ENCODE data around the gene TBX21.
"Not testable (repeated sequence)": the region's sequence is repeated elsewhere in the genome, so short reads cannot be mapped to it uniquely, and the experiment has no call there.

The TBX21 gene

DNA sequence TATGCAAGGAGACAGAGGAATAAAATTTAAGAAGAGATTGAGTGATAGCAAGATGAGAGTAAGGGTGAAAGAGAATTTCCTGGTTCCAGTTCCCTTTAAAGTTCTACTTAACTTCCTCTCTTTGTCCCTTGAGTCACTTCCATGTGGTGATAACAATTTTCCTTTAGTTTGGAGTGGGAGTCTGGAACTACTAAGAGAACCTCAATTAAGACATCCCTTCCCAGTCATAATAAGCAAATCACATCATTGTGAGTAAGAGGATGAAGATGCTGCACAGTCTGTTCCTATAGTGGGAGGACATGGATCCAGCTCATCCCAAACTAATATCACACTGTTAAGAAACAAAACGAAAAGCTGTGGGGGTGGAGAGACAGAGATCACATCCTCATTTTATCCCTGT is 24.4 kb downstream of the TBX21 start:
- no peak overlapping the region for H3K4me3 ChIP-seq (ENCODE audit: low read depth, low read length)
- no peak for DNase-seq (ENCODE audit: low read depth)
- TF ChIP-seq, protein P1, sequence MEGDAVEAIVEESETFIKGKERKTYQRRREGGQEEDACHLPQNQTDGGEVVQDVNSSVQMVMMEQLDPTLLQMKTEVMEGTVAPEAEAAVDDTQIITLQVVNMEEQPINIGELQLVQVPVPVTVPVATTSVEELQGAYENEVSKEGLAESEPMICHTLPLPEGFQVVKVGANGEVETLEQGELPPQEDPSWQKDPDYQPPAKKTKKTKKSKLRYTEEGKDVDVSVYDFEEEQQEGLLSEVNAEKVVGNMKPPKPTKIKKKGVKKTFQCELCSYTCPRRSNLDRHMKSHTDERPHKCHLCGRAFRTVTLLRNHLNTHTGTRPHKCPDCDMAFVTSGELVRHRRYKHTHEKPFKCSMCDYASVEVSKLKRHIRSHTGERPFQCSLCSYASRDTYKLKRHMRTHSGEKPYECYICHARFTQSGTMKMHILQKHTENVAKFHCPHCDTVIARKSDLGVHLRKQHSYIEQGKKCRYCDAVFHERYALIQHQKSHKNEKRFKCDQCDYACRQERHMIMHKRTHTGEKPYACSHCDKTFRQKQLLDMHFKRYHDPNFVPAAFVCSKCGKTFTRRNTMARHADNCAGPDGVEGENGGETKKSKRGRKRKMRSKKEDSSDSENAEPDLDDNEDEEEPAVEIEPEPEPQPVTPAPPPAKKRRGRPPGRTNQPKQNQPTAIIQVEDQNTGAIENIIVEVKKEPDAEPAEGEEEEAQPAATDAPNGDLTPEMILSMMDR (IDR thresholded peaks at IDR 0.05; ENCODE audit: insufficient read depth, low read depth, low read length, missing control alignments): no peak

DNA sequence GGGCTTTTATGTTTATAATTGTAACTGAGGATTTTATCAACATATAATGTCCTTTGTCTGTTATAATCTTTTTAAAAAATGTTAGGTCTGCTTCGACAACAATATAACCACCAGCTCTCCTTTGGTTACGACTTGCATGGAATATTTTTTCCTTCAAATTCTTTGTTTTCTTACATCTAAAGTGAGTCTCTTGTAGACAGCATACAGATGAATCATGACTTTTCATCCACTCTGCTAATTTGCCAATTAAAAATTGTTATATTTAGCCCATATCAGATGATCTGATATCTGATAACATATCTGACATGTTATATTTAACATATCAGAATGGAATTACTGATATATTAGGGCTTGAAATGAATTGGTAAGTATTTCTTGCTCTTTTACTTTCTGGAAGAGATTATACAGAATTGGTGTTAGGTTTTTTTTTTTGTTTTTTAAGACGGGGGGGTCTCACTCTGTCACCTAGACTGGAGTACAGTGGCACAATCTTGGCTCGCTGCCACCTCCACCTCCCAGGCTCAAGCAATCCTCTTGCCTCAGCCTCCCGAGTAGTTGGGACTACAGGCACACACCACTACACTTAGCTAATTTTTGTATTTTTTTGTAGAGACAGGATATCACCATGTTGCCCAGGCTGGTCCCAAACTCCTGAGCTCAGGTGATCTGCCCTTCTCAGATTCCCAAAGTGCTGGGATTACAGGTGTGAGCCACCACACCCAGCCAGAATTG is 27.5 kb downstream of the TBX21 start:
- DNase-seq (ENCODE audit: low read depth): no peak
- TF ChIP-seq, protein P1 (IDR thresholded peaks at IDR 0.05; ENCODE audit: insufficient read depth, low read depth, low read length, missing control alignments): no peak
- H3K4me3 ChIP-seq (ENCODE audit: low read depth, low read length): no peak overlapping the region

DNA sequence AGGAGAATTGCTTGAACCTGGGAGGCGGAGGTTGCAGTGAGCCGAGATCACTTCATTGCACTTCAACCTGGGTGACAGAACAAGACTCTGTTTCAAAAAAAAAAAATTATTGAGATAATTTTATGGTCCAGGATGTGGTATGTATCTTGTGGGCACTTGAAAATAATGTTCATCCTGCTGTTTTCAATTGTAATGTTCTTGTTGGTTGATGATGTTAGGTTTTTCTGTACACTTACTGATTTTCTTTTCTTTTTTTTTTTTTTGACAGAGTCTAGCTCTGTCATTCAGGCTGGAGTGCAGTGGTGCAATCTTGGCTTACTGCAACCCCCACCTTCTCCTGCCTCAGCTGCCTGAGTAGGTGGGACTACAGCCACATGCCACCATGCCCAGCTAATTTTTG is 29.7 kb downstream of the TBX21 start:
- TF ChIP-seq, protein P1 (IDR thresholded peaks at IDR 0.05; ENCODE audit: insufficient read depth, low read depth, low read length, missing control alignments): no peak
- no peak for DNase-seq (ENCODE audit: low read depth)
- H3K4me3 ChIP-seq (ENCODE audit: low read depth, low read length): no peak overlapping the region

DNA sequence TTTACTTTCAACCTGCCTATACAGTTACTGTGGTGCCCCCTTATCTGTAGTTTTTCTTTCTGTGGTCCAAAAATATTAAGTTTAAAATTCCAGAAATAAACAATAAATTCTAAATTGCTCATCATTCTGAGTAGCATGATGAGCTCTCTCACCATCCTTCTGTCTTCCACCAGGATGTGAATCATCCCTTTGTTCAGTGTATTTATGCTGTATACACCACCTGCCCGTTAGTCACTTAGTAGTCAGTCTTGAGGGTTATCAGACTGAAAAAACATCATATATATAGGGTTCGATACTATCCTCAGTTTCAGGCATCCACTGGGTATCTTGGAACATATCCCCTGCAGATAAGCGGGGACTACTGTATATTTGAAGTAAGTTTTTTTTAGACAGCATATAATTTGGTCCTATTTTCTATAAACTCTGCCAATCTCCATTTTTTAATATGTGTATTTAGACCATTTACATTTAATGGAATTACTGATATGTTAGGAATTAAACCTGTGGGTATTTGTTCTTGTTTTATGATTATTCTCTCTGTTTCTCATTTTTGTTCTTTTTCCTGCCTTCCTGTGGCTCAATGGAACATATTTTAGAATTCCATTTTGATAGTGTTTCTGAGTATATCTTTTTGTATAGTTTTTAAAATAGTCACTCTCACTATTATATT is 31.0 kb downstream of the TBX21 start:
- H3K4me3 ChIP-seq (ENCODE audit: low read depth, low read length): no peak overlapping the region
- TF ChIP-seq, protein P1 (IDR thresholded peaks at IDR 0.05; ENCODE audit: insufficient read depth, low read depth, low read length, missing control alignments): no peak
- no peak for DNase-seq (ENCODE audit: low read depth)

DNA sequence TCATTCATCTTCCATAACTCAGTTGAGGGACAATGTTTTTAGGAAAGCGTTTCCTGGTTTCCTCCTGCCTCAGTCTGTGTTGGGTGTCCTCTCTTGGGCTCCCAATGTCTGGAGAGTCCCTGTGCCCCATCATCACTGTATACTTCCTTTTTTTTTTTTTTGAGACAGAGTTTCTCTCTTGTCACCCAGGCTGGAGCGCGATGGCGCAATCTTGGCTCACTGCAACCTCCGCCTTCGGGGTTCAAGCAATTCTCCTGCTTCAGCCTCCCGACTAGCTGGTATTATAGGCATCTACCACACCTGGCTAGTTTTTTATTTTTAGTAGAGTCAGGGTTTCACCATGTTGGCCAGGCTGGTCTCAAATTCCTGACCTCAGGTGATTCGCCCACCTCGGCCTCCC is 40.6 kb downstream of the TBX21 start:
- DNase-seq (ENCODE audit: low read depth); H3K4me3 ChIP-seq (ENCODE audit: low read depth, low read length): not testable (repeated sequence)

DNA sequence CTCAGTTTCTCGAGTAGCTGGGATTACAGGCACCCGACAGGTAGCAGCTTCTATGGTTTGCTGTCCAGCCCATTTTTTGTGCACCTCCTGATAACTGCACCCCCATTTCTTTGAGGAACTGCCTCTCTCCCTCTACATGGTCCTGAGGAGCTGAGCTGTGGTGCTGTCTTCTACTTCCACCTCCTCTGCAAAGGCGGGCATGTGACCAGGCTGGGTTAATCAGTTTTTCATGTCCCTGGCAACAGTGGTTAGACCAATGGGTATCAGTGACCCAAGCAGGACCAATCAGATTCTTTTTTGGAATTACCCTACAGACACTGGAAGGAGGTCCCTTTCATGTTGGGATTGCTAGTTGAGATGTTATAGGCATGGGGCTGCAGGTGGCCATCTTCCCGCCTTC is 41.3 kb downstream of the TBX21 start:
- no peak overlapping the region for H3K4me3 ChIP-seq (ENCODE audit: low read depth, low read length)
- DNase-seq (ENCODE audit: low read depth): no peak
- TF ChIP-seq, protein P1 (IDR thresholded peaks at IDR 0.05; ENCODE audit: insufficient read depth, low read depth, low read length, missing control alignments): no peak

DNA sequence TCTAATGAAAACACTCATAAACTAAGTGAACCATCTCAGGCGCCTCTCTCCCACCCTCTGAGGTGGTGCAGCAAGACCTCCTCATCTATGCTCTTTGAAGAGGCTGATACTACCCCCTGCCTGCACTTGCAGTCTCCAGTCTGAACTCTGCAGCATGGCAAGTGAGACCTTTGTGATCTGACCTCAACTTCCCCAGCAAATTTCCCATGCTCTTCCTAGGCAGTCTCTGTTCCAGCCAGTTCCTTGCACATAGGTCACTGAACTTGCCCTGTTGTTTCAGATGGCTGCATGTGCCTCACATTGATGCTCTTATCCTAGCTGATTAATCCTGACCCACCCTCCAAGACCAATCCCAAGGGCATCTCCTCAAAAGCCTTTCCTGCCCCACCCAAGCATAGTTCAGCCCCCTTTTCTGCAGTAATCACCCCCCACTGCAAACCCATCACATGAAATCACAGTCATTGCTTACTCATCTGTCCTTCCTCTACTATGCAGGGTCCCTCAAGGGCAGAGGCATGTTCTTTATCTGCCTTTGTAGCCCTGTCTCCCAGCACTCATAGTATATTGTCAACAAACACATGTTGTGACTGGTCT is 42.0 kb downstream of the TBX21 start:
- TF ChIP-seq, protein P1 (IDR thresholded peaks at IDR 0.05; ENCODE audit: insufficient read depth, low read depth, low read length, missing control alignments): no peak
- DNase-seq (ENCODE audit: low read depth): no peak
- no peak overlapping the region for H3K4me3 ChIP-seq (ENCODE audit: low read depth, low read length)
